GM12873 (cell line): ENCODE results near the gene RPGR.

ENCODE experiments used
- CTCF ChIP-seq: IDR thresholded peaks from 2 replicates; pipeline ENCODE4 v1.5.1; 2012; ENCODE audit warnings: low read depth, mild to moderate bottlenecking, moderate library complexity, low read length, control low read depth; ENCODE audit not compliant: insufficient read depth; ENCODE audit errors: missing control alignments

The RPGR gene

GRCh38 chrX:38304010-38304409 is 23.3 kb downstream of the RPGR start:
- peak; percentile 34 for TF ChIP-seq CTCF

- TF ChIP-seq CTCF: no peak
Measured at GRCh38 chrX:38293741-38294140, 33.6 kb downstream of the RPGR start.

GRCh38 chrX:38287674-38288073 is 39.6 kb downstream of the RPGR start:
- TF ChIP-seq CTCF: no peak

- no peak for TF ChIP-seq CTCF
Measured at GRCh38 chrX:38285649-38286048, 41.7 kb downstream of the RPGR start.

GRCh38 chrX:38282049-38282448 is 45.3 kb downstream of the RPGR start:
- TF ChIP-seq CTCF: peak; percentile 30

- TF ChIP-seq CTCF: no peak
Measured at GRCh38 chrX:38279188-38279587, 48.1 kb downstream of the RPGR start.

- no peak for TF ChIP-seq CTCF
Measured at GRCh38 chrX:38278682-38279081, 48.6 kb downstream of the RPGR start.

GRCh38 chrX:38277802-38278201 is 49.5 kb downstream of the RPGR start:
- no peak for TF ChIP-seq CTCF
